Activated naive CD8-positive, alpha-beta T cell treated with anti-CD3 and anti-CD28 coated beads, Interleukin-2, amount 50 U/mL, for 24 hours (primary cell): Measurements from ENCODE around the gene HAS3.
"Not testable (repeated sequence)": the region's sequence is repeated elsewhere in the genome, so short reads cannot be mapped to it uniquely, and the experiment has no call there.

Experiments
- ATAC-seq: fragments of 150-1000 bp; cut with Tn5 transposase; one replicate; pipeline ENCODE4 v1.10.0; 2021
- DNase-seq: peaks from one replicate; pipeline ENCODE4 v3.0.0; 2021
- H3K27ac Mint-ChIP-seq: one replicate; pipeline ENCODE4 v1.8.0; 2021; ENCODE audit warnings: mild to moderate bottlenecking, mixed read lengths
- H3K27me3 Mint-ChIP-seq: one replicate; pipeline ENCODE4 v1.8.0; 2021; ENCODE audit warnings: mixed read lengths
- H3K36me3 Mint-ChIP-seq: one replicate; pipeline ENCODE4 v1.8.0; 2021; ENCODE audit warnings: low read depth, mixed read lengths
- H3K4me1 Mint-ChIP-seq: one replicate; pipeline ENCODE4 v1.8.0; 2021; ENCODE audit warnings: mixed read lengths
- H3K4me3 Mint-ChIP-seq: one replicate; pipeline ENCODE4 v1.8.0; 2021; ENCODE audit warnings: mild to moderate bottlenecking, moderate library complexity, mixed read lengths
- H3K9me3 Mint-ChIP-seq: one replicate; pipeline ENCODE4 v1.8.0; 2021; ENCODE audit warnings: mixed read lengths

The HAS3 gene

GRCh38 chr16:69105501-69106361, at the start of gene HAS3:
Gene HAS3 (plus strand): TSS chr16:69105653. CDS start chr16:69109396, 3,743 bp downstream.
- peaks cover 9% of the 10 kb centered on the region for H3K36me3 Mint-ChIP-seq
- peak; percentile 73 for ATAC-seq
- H3K4me3 Mint-ChIP-seq: peak within 1 kb of the TSS; percentile 72
- peaks cover 14% of the 10 kb centered on the region for H3K4me1 Mint-ChIP-seq
- DNase-seq: peak; percentile 48
- H3K27ac Mint-ChIP-seq: no peak within 1 kb of the TSS
- H3K27me3 Mint-ChIP-seq: peaks cover 38% of the 10 kb centered on the region
- no peaks in the 10 kb centered on the region for H3K9me3 Mint-ChIP-seq

- DNase-seq: no peak
- Mint-ChIP-seq H3K4me1 (no peaks in the 10 kb centered on the region), H3K4me3 (no peak overlapping the region), H3K36me3 (no peaks in the 10 kb centered on the region), H3K9me3 (no peaks in the 10 kb centered on the region), H3K27ac (no peak overlapping the region), H3K27me3 (no peaks in the 10 kb centered on the region)
- no peak for ATAC-seq
These were observed 49.5 kb upstream of the HAS3 start for GRCh38 chr16:69055980-69056379.

GRCh38 chr16:69056421-69056820, 49.0 kb upstream of the HAS3 start:
- Mint-ChIP-seq H3K27me3 (no peaks in the 10 kb centered on the region), H3K4me3 (no peak overlapping the region), H3K9me3 (no peaks in the 10 kb centered on the region), H3K36me3 (no peaks in the 10 kb centered on the region), H3K4me1 (no peaks in the 10 kb centered on the region), H3K27ac (no peak overlapping the region)
- DNase-seq: no peak
- no peak for ATAC-seq

- Mint-ChIP-seq H3K36me3 (no peaks in the 10 kb centered on the region), H3K27me3 (no peaks in the 10 kb centered on the region), H3K4me3 (no peak overlapping the region), H3K27ac (no peak overlapping the region), H3K4me1 (no peaks in the 10 kb centered on the region), H3K9me3 (no peaks in the 10 kb centered on the region)
- DNase-seq (no peak), ATAC-seq (no peak)
These were observed 47.8 kb upstream of the HAS3 start for GRCh38 chr16:69057400-69058378.

GRCh38 chr16:69063491-69063890, 42.0 kb upstream of the HAS3 start:
- not testable (repeated sequence) for H3K4me1 Mint-ChIP-seq, H3K9me3 Mint-ChIP-seq, H3K36me3 Mint-ChIP-seq, DNase-seq, ATAC-seq, H3K4me3 Mint-ChIP-seq, H3K27me3 Mint-ChIP-seq, H3K27ac Mint-ChIP-seq

GRCh38 chr16:69064124-69064763, 41.2 kb upstream of the HAS3 start:
- Mint-ChIP-seq H3K27ac (no peak overlapping the region), H3K4me1 (no peaks in the 10 kb centered on the region), H3K36me3 (peaks cover 3% of the 10 kb centered on the region), H3K9me3 (no peaks in the 10 kb centered on the region), H3K27me3 (no peaks in the 10 kb centered on the region), H3K4me3 (no peak overlapping the region)
- DNase-seq: no peak
- no peak for ATAC-seq

- Mint-ChIP-seq H3K36me3 (peaks cover 3% of the 10 kb centered on the region), H3K4me3 (no peak overlapping the region), H3K9me3 (no peaks in the 10 kb centered on the region), H3K27me3 (no peaks in the 10 kb centered on the region), H3K27ac (no peak overlapping the region), H3K4me1 (no peaks in the 10 kb centered on the region)
- DNase-seq: no peak
- ATAC-seq: no peak
These were observed 40.6 kb upstream of the HAS3 start for GRCh38 chr16:69064764-69065313.

GRCh38 chr16:69069504-69069903, 35.9 kb upstream of the HAS3 start:
- no peak for ATAC-seq

GRCh38 chr16:69071036-69071435, 34.4 kb upstream of the HAS3 start:
- Mint-ChIP-seq H3K36me3 (peaks cover 3% of the 10 kb centered on the region), H3K27ac (no peak overlapping the region), H3K4me1 (no peaks in the 10 kb centered on the region), H3K27me3 (no peaks in the 10 kb centered on the region), H3K4me3 (no peak overlapping the region), H3K9me3 (no peaks in the 10 kb centered on the region)
- DNase-seq: no peak
- no peak for ATAC-seq

More at GRCh38 chr16:69069504-69069903, 35.9 kb upstream of the HAS3 start:
- H3K4me1 Mint-ChIP-seq: no peaks in the 10 kb centered on the region
- no peak for DNase-seq
- H3K4me3 Mint-ChIP-seq: no peak overlapping the region
- H3K27ac Mint-ChIP-seq: no peak overlapping the region
- H3K9me3 Mint-ChIP-seq: no peaks in the 10 kb centered on the region
- peaks cover 3% of the 10 kb centered on the region for H3K36me3 Mint-ChIP-seq
- H3K27me3 Mint-ChIP-seq: no peaks in the 10 kb centered on the region

GRCh38 chr16:69072640-69072974, 32.8 kb upstream of the HAS3 start:
- ATAC-seq: no peak
- Mint-ChIP-seq H3K27ac (no peak overlapping the region), H3K9me3 (no peaks in the 10 kb centered on the region), H3K36me3 (peaks cover 6% of the 10 kb centered on the region), H3K4me1 (no peaks in the 10 kb centered on the region), H3K27me3 (no peaks in the 10 kb centered on the region), H3K4me3 (no peak overlapping the region)
- DNase-seq: no peak

- no peak for ATAC-seq
- H3K27me3 Mint-ChIP-seq: no peaks in the 10 kb centered on the region
- no peak overlapping the region for H3K4me3 Mint-ChIP-seq
- no peak overlapping the region for H3K27ac Mint-ChIP-seq
- no peaks in the 10 kb centered on the region for H3K4me1 Mint-ChIP-seq
- no peaks in the 10 kb centered on the region for H3K9me3 Mint-ChIP-seq
- no peak for DNase-seq
- H3K36me3 Mint-ChIP-seq: peaks cover 6% of the 10 kb centered on the region
These were observed 32.2 kb upstream of the HAS3 start for GRCh38 chr16:69073181-69073702.

- no peak overlapping the region for H3K4me3 Mint-ChIP-seq
- H3K4me1 Mint-ChIP-seq: no peaks in the 10 kb centered on the region
- ATAC-seq (no peak), DNase-seq (no peak)
- peaks cover 3% of the 10 kb centered on the region for H3K36me3 Mint-ChIP-seq
- no peaks in the 10 kb centered on the region for H3K27me3 Mint-ChIP-seq
- H3K27ac Mint-ChIP-seq: no peak overlapping the region
- H3K9me3 Mint-ChIP-seq: no peaks in the 10 kb centered on the region
These were observed 28.2 kb upstream of the HAS3 start for GRCh38 chr16:69077251-69077650.

- no peak overlapping the region for H3K4me3 Mint-ChIP-seq
- H3K27ac Mint-ChIP-seq: no peak overlapping the region
- peaks cover 3% of the 10 kb centered on the region for H3K36me3 Mint-ChIP-seq
- H3K27me3 Mint-ChIP-seq: no peaks in the 10 kb centered on the region
- no peaks in the 10 kb centered on the region for H3K4me1 Mint-ChIP-seq
- DNase-seq (no peak), ATAC-seq (no peak)
- no peaks in the 10 kb centered on the region for H3K9me3 Mint-ChIP-seq
These were observed 27.4 kb upstream of the HAS3 start for GRCh38 chr16:69078073-69078472.

- Mint-ChIP-seq H3K27me3 (no peaks in the 10 kb centered on the region), H3K9me3 (no peaks in the 10 kb centered on the region), H3K4me3 (no peak overlapping the region), H3K4me1 (no peaks in the 10 kb centered on the region), H3K36me3 (peaks cover 3% of the 10 kb centered on the region), H3K27ac (no peak overlapping the region)
- ATAC-seq: no peak
- DNase-seq: no peak
These were observed 25.8 kb upstream of the HAS3 start for GRCh38 chr16:69079697-69080096.
